ENCODE measurements around the gene TRDN.

GRCh38 chr6:123562264-123562663, 74.5 kb downstream of the TRDN start:
- TF ChIP-seq CTCF (conservative IDR thresholded peaks at IDR 0.05 in 1 of 2, IDR thresholded peaks at IDR 0.05 in 1 of 2; ENCODE audit: extremely low read depth in 1 of 2, insufficient read depth in 1 of 2, low read depth in 1 of 2, low read length in 2 of 2) (no peak), EZH2 (IDR thresholded peaks at IDR 0.05; ENCODE audit: borderline replicate concordance, low read length) (no peak)

Measured in mammary epithelial cell (primary cell).